Neural progenitor cell (in vitro differentiated cells): ENCODE data around the gene PDGFRB. TPM values are rescaled to one million over a fixed set of nuclear protein-coding genes. Genes with fewer than 3 reads are reported as not detected.

Source experiments
- DNase-seq: peaks from one replicate; pipeline ENCODE4 v3.0.0-alpha.2; 2016; ENCODE audit warnings: low spot score
- H2AFZ ChIP-seq: fragments of 200-600 bp; sonication (generic); replicated peaks from 2 replicates; pipeline ENCODE4 v1.6.1; 2016; ENCODE audit warnings: antibody characterized with exemption
- H3F3A ChIP-seq: fragments of 200-600 bp; sonication (generic); 2 replicates; pipeline ENCODE4 v1.6.1; 2016; ENCODE audit warnings: antibody characterized with exemption, low read depth
- H3K27ac ChIP-seq: fragments of 200-600 bp; sonication (generic); 2 replicates; pipeline ENCODE4 v1.5.1; 2016; ENCODE audit warnings: mild to moderate bottlenecking
- H3K27me3 ChIP-seq: fragments of 200-600 bp; sonication (generic); 2 replicates; pipeline ENCODE4 v1.6.1; 2016; ENCODE audit warnings: mild to moderate bottlenecking, moderate library complexity
- H3K36me3 ChIP-seq: fragments of 200-600 bp; sonication (generic); 2 replicates; pipeline ENCODE4 v1.5.1; 2016
- H3K4me1 ChIP-seq: fragments of 200-600 bp; sonication (generic); 2 replicates; pipeline ENCODE4 v1.6.1; 2016; ENCODE audit warnings: mixed run types
- H3K4me2 ChIP-seq: fragments of 200-600 bp; sonication (generic); 2 replicates; pipeline ENCODE4 v1.6.1; 2016
- H3K4me3 ChIP-seq: fragments of 200-600 bp; sonication (generic); 2 replicates; pipeline ENCODE4 v1.5.1; 2016
- H3K79me2 ChIP-seq: fragments of 200-600 bp; sonication (generic); 2 replicates; pipeline ENCODE4 v1.6.1; 2016; ENCODE audit warnings: low read depth
- H3K9ac ChIP-seq: fragments of 200-600 bp; sonication (generic); 2 replicates; pipeline ENCODE4 v1.6.1; 2016
- H3K9me3 ChIP-seq: fragments of 200-600 bp; sonication (generic); 2 replicates; pipeline ENCODE4 v1.5.1; 2016; ENCODE audit warnings: low read depth
- H4K20me1 ChIP-seq: fragments of 200-600 bp; sonication (generic); 2 replicates; pipeline ENCODE4 v1.6.1; 2016; ENCODE audit warnings: low read depth
- H3K27ac Mint-ChIP-seq: 3 replicates; pipeline ENCODE4 v1.8.0; 2021; ENCODE audit warnings: mixed read lengths
- H3K27me3 Mint-ChIP-seq: 2 replicates; pipeline ENCODE4 v1.8.0; 2022; ENCODE audit warnings: low read depth, mild to moderate bottlenecking, inconsistent platforms, moderate library complexity, mixed read lengths; ENCODE audit not compliant: insufficient read depth
- H3K36me3 Mint-ChIP-seq: 3 replicates; pipeline ENCODE4 v1.8.0; 2021; ENCODE audit warnings: mixed read lengths
- H3K4me1 Mint-ChIP-seq: 3 replicates; pipeline ENCODE4 v1.8.0; 2021; ENCODE audit warnings: mixed read lengths
- H3K4me3 Mint-ChIP-seq: 3 replicates; pipeline ENCODE4 v1.8.0; 2021; ENCODE audit warnings: mild to moderate bottlenecking, moderate library complexity, mixed read lengths
- H3K9me3 Mint-ChIP-seq: 3 replicates; pipeline ENCODE4 v1.8.0; 2020; ENCODE audit warnings: mixed read lengths
- CTCF ChIP-seq: fragments of 200-600 bp; sonication (generic); IDR thresholded peaks from 2 replicates; pipeline ENCODE4 v1.5.1; 2017; ENCODE audit warnings: antibody characterized with exemption, mild to moderate bottlenecking
- EZH2 ChIP-seq: fragments of 200-600 bp; sonication (generic); IDR thresholded peaks from 2 replicates; pipeline ENCODE4 v1.6.1; 2017; ENCODE audit warnings: antibody characterized with exemption, mild to moderate bottlenecking, moderate library complexity
- EZH2phosphoT487 ChIP-seq: fragments of 200-600 bp; sonication (generic); IDR thresholded peaks from 2 replicates; pipeline ENCODE4 v1.6.1; 2017; ENCODE audit warnings: antibody characterized with exemption
- total RNA-seq: library from RNA; depleted of rRNA; stranded (reverse); fragments of >200 nt; gene quantifications from 2 replicates; pipeline ENCODE4 v1.2.3, GENCODE V29; 2015; ENCODE audit warnings: low replicate concordance

Gene PDGFRB
- total RNA-seq, 1 donor from 2014 or later = 8.9 TPM

GRCh38 chr5:150166037-150166649 is 10.5 kb upstream of the PDGFRB start:
- H3F3A ChIP-seq = peaks cover 12% of the 10 kb centered on the region
- H3K9ac ChIP-seq = no peak overlapping the region
- H3K9me3 ChIP-seq = no peaks in the 10 kb centered on the region
- H2AFZ ChIP-seq = peak overlapping the region; percentile 96
- H3K27ac Mint-ChIP-seq = peak overlapping the region; percentile 28
- peaks cover 2% of the 10 kb centered on the region for H3K9me3 Mint-ChIP-seq
- H3K4me3 ChIP-seq = peak overlapping the region; percentile 43
- peaks cover 40% of the 10 kb centered on the region for H3K27me3 Mint-ChIP-seq
- H3K36me3 ChIP-seq = no peaks in the 10 kb centered on the region
- peak overlapping the region; percentile 48 for H3K4me3 Mint-ChIP-seq
- no peaks in the 10 kb centered on the region for H3K79me2 ChIP-seq
- H3K4me1 ChIP-seq = peaks cover 18% of the 10 kb centered on the region
- TF ChIP-seq CTCF = no peak
- no peak for TF ChIP-seq EZH2phosphoT487
- no peak for TF ChIP-seq EZH2
- peaks cover 37% of the 10 kb centered on the region for H3K4me1 Mint-ChIP-seq
- peak overlapping the region; percentile 78 for H3K4me2 ChIP-seq
- H3K36me3 Mint-ChIP-seq = no peaks in the 10 kb centered on the region
- no peak overlapping the region for H3K27ac ChIP-seq
- H4K20me1 ChIP-seq = no peaks in the 10 kb centered on the region
- DNase-seq = no peak
- H3K27me3 ChIP-seq = peaks cover 78% of the 10 kb centered on the region

- peaks cover 43% of the 10 kb centered on the region for H3K4me1 Mint-ChIP-seq
- H3K27ac Mint-ChIP-seq = peak overlapping the region; percentile 53
- no peaks in the 10 kb centered on the region for H4K20me1 ChIP-seq
- H3F3A ChIP-seq = peaks cover 12% of the 10 kb centered on the region
- H3K4me3 ChIP-seq = no peak overlapping the region
- no peak for DNase-seq
- peaks cover 34% of the 10 kb centered on the region for H3K27me3 Mint-ChIP-seq
- H3K27ac ChIP-seq = no peak overlapping the region
- H3K4me2 ChIP-seq = no peak overlapping the region
- peaks cover 2% of the 10 kb centered on the region for H3K9me3 Mint-ChIP-seq
- no peaks in the 10 kb centered on the region for H3K36me3 ChIP-seq
- peaks cover 61% of the 10 kb centered on the region for H3K27me3 ChIP-seq
- no peaks in the 10 kb centered on the region for H3K36me3 Mint-ChIP-seq
- no peak overlapping the region for H3K4me3 Mint-ChIP-seq
- H3K9ac ChIP-seq = no peak overlapping the region
- no peak overlapping the region for H2AFZ ChIP-seq
- no peaks in the 10 kb centered on the region for H3K79me2 ChIP-seq
- no peaks in the 10 kb centered on the region for H3K9me3 ChIP-seq
- H3K4me1 ChIP-seq = peaks cover 18% of the 10 kb centered on the region
- TF ChIP-seq EZH2 (no peak), EZH2phosphoT487 (no peak), CTCF (no peak)
Measured at GRCh38 chr5:150164211-150164980, 8.8 kb upstream of the PDGFRB start.

GRCh38 chr5:150163547-150164059 is 8.0 kb upstream of the PDGFRB start:
- Histone ChIP-seq H3F3A (peaks cover 12% of the 10 kb centered on the region), H3K36me3 (no peaks in the 10 kb centered on the region), H4K20me1 (no peaks in the 10 kb centered on the region), H3K79me2 (no peaks in the 10 kb centered on the region), H2AFZ (no peak overlapping the region), H3K4me1 (peaks cover 18% of the 10 kb centered on the region), H3K4me2 (no peak overlapping the region), H3K27me3 (peaks cover 53% of the 10 kb centered on the region), H3K9ac (no peak overlapping the region), H3K9me3 (no peaks in the 10 kb centered on the region), H3K27ac (no peak overlapping the region), H3K4me3 (no peak overlapping the region)
- peaks cover 30% of the 10 kb centered on the region for H3K27me3 Mint-ChIP-seq
- no peak for DNase-seq
- TF ChIP-seq EZH2phosphoT487 (no peak), EZH2 (no peak), CTCF (no peak)
- H3K27ac Mint-ChIP-seq = peak overlapping the region; percentile 20
- no peaks in the 10 kb centered on the region for H3K36me3 Mint-ChIP-seq
- H3K4me1 Mint-ChIP-seq = peaks cover 44% of the 10 kb centered on the region
- H3K9me3 Mint-ChIP-seq = peaks cover 2% of the 10 kb centered on the region
- H3K4me3 Mint-ChIP-seq = peak overlapping the region; percentile 5
